ENCODE results near the gene SEC31A.
"Not testable (repeated sequence)": the region's sequence is repeated elsewhere in the genome, so short reads cannot be mapped to it uniquely, and the experiment has no call there.

The SEC31A gene

DNA sequence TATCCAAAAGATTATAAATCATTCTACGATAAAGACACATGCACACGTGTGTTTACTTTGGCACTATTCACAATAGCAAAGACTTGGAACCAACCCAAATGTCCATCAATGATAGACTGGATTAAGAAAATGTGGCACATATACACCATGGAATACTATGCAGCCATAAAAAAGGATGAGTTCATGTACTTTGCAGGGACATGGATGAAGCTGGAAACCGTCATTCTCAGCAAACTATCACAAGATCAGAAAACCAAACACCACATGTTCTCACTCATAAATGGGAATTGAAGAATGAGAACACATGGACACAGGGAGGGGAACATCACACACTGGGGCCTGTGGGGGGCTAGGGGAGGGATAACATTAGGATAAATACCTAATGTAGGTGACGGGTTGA is 57.9 kb downstream of the SEC31A start:
- H3K36me3 ChIP-seq (ENCODE audit: control insufficient read depth in 2 of 2, insufficient read depth in 1 of 2, low read length in 2 of 2), result peaks cover 3 to 36% of the 10 kb centered on the region in 2 experiments; a peak in 2 of 3 replicates
- H3K9me3 ChIP-seq (ENCODE audit: control insufficient read depth, insufficient read depth, low read depth, low read length); CTCF ChIA-PET; POLR2A ChIA-PET; H3K4me3 ChIP-seq (ENCODE audit: low read depth, low read length); H3K27ac ChIP-seq (ENCODE audit: extremely low read depth, low read depth, low read length); H3K4me1 ChIP-seq (ENCODE audit: control insufficient read depth, insufficient read depth, low read length): not testable (repeated sequence)
- peak; percentile 96 for TF ChIP-seq ZNF146 (tag by site-specific recombination; IDR thresholded peaks at IDR 0.05)
- TF ChIP-seq, protein P1, sequence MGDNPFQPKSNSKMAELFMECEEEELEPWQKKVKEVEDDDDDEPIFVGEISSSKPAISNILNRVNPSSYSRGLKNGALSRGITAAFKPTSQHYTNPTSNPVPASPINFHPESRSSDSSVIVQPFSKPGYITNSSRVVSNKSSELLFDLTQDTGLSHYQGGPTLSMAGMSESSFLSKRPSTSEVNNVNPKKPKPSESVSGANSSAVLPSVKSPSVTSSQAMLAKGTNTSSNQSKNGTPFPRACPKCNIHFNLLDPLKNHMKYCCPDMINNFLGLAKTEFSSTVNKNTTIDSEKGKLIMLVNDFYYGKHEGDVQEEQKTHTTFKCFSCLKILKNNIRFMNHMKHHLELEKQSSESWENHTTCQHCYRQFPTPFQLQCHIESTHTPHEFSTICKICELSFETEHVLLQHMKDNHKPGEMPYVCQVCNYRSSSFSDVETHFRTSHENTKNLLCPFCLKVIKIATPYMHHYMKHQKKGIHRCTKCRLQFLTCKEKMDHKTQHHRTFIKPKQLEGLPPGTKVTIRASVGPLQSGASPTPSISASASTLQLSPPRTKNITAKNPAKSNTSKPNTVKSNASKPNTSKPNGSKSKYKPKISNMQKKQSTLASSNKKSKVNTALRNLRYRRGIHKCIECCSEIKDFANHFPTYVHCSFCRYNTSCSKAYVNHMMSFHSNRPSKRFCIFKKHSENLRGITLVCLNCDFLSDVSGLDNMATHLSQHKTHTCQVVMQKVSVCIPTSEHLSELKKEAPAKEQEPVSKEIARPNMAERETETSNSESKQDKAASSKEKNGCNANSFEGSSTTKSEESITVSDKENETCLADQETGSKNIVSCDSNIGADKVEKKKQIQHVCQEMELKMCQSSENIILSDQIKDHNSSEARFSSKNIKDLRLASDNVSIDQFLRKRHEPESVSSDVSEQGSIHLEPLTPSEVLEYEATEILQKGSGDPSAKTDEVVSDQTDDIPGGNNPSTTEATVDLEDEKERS (tag by site-specific recombination; IDR thresholded peaks at IDR 0.05), result 0 out of 2 replicates have a peak, but pooled peaks have one; percentile 78

DNA sequence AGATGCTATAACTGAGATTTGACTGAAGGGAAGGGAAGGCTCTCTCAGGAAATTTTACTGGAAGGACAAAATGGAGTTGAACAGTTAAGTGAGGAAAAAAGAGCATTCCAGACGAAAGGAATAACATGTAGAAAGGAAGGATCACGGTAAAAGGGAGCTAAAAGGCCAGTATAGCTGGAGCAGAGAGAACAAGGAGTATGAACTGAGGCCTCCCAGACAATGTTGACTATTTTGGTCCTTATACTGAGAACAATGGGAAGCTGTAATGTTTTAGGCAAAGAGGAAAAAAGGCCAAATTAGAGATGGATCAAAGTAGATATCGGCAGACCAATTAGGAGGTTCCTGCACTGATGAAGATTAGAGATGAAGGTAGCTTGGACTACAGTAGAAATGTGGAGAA is 65.5 kb downstream of the SEC31A start:
- H3K27ac ChIP-seq (ENCODE audit: extremely low read depth, low read depth, low read length), result no peak overlapping the region
- no peak overlapping the region for H3K4me3 ChIP-seq (ENCODE audit: low read depth, low read length)
- peaks cover 31 to 81% of the 10 kb centered on the region in 2 experiments for H3K36me3 ChIP-seq (ENCODE audit: control insufficient read depth in 2 of 2, insufficient read depth in 1 of 2, low read length in 2 of 2)
- no peaks in the 10 kb centered on the region for H3K4me1 ChIP-seq (ENCODE audit: control insufficient read depth, insufficient read depth, low read length)
- H3K9me3 ChIP-seq (ENCODE audit: control insufficient read depth, insufficient read depth, low read depth, low read length), result no peaks in the 10 kb centered on the region
- CTCF ChIA-PET, result no interaction called here
- POLR2A ChIA-PET, result no interaction called here
- TF ChIP-seq, protein P2, sequence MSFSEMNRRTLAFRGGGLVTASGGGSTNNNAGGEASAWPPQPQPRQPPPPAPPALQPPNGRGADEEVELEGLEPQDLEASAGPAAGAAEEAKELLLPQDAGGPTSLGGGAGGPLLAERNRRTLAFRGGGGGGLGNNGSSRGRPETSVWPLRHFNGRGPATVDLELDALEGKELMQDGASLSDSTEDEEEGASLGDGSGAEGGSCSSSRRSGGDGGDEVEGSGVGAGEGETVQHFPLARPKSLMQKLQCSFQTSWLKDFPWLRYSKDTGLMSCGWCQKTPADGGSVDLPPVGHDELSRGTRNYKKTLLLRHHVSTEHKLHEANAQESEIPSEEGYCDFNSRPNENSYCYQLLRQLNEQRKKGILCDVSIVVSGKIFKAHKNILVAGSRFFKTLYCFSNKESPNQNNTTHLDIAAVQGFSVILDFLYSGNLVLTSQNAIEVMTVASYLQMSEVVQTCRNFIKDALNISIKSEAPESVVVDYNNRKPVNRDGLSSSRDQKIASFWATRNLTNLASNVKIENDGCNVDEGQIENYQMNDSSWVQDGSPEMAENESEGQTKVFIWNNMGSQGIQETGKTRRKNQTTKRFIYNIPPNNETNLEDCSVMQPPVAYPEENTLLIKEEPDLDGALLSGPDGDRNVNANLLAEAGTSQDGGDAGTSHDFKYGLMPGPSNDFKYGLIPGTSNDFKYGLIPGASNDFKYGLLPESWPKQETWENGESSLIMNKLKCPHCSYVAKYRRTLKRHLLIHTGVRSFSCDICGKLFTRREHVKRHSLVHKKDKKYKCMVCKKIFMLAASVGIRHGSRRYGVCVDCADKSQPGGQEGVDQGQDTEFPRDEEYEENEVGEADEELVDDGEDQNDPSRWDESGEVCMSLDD (tag by site-specific recombination; IDR thresholded peaks at IDR 0.05), result no peak
- no peak for TF ChIP-seq ZNF423 (tag by site-specific recombination; IDR thresholded peaks at IDR 0.05)
- TF ChIP-seq, protein P3, sequence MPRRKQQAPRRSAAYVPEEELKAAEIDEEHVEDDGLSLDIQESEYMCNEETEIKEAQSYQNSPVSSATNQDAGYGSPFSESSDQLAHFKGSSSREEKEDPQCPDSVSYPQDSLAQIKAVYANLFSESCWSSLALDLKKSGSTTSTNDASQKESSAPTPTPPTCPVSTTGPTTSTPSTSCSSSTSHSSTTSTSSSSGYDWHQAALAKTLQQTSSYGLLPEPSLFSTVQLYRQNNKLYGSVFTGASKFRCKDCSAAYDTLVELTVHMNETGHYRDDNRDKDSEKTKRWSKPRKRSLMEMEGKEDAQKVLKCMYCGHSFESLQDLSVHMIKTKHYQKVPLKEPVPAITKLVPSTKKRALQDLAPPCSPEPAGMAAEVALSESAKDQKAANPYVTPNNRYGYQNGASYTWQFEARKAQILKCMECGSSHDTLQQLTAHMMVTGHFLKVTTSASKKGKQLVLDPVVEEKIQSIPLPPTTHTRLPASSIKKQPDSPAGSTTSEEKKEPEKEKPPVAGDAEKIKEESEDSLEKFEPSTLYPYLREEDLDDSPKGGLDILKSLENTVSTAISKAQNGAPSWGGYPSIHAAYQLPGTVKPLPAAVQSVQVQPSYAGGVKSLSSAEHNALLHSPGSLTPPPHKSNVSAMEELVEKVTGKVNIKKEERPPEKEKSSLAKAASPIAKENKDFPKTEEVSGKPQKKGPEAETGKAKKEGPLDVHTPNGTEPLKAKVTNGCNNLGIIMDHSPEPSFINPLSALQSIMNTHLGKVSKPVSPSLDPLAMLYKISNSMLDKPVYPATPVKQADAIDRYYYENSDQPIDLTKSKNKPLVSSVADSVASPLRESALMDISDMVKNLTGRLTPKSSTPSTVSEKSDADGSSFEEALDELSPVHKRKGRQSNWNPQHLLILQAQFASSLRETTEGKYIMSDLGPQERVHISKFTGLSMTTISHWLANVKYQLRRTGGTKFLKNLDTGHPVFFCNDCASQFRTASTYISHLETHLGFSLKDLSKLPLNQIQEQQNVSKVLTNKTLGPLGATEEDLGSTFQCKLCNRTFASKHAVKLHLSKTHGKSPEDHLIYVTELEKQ (tag by site-specific recombination; IDR thresholded peaks at IDR 0.05; ENCODE audit: borderline replicate concordance), result no peak
- TF ChIP-seq, protein P4, sequence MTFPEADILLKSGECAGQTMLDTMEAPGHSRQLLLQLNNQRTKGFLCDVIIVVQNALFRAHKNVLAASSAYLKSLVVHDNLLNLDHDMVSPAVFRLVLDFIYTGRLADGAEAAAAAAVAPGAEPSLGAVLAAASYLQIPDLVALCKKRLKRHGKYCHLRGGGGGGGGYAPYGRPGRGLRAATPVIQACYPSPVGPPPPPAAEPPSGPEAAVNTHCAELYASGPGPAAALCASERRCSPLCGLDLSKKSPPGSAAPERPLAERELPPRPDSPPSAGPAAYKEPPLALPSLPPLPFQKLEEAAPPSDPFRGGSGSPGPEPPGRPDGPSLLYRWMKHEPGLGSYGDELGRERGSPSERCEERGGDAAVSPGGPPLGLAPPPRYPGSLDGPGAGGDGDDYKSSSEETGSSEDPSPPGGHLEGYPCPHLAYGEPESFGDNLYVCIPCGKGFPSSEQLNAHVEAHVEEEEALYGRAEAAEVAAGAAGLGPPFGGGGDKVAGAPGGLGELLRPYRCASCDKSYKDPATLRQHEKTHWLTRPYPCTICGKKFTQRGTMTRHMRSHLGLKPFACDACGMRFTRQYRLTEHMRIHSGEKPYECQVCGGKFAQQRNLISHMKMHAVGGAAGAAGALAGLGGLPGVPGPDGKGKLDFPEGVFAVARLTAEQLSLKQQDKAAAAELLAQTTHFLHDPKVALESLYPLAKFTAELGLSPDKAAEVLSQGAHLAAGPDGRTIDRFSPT (tag by site-specific recombination; IDR thresholded peaks at IDR 0.05), result no peak
- no peak for TF ChIP-seq ZNF792 (tag by site-specific recombination; IDR thresholded peaks at IDR 0.05)
- TF ChIP-seq, protein P5, sequence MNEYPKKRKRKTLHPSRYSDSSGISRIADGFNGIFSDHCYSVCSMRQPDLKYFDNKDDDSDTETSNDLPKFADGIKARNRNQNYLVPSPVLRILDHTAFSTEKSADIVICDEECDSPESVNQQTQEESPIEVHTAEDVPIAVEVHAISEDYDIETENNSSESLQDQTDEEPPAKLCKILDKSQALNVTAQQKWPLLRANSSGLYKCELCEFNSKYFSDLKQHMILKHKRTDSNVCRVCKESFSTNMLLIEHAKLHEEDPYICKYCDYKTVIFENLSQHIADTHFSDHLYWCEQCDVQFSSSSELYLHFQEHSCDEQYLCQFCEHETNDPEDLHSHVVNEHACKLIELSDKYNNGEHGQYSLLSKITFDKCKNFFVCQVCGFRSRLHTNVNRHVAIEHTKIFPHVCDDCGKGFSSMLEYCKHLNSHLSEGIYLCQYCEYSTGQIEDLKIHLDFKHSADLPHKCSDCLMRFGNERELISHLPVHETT (tag by site-specific recombination; IDR thresholded peaks at IDR 0.05), result no peak
- TF ChIP-seq, protein P6, sequence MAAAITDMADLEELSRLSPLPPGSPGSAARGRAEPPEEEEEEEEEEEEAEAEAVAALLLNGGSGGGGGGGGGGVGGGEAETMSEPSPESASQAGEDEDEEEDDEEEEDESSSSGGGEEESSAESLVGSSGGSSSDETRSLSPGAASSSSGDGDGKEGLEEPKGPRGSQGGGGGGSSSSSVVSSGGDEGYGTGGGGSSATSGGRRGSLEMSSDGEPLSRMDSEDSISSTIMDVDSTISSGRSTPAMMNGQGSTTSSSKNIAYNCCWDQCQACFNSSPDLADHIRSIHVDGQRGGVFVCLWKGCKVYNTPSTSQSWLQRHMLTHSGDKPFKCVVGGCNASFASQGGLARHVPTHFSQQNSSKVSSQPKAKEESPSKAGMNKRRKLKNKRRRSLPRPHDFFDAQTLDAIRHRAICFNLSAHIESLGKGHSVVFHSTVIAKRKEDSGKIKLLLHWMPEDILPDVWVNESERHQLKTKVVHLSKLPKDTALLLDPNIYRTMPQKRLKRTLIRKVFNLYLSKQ (tag by site-specific recombination; IDR thresholded peaks at IDR 0.05; ENCODE audit: borderline replicate concordance), result no peak
- TF ChIP-seq ZNF248 (tag by site-specific recombination; IDR thresholded peaks at IDR 0.05), result no peak
- no peak for TF ChIP-seq ZNF223 (tag by site-specific recombination; IDR thresholded peaks at IDR 0.05)
- TF ChIP-seq, protein P7, sequence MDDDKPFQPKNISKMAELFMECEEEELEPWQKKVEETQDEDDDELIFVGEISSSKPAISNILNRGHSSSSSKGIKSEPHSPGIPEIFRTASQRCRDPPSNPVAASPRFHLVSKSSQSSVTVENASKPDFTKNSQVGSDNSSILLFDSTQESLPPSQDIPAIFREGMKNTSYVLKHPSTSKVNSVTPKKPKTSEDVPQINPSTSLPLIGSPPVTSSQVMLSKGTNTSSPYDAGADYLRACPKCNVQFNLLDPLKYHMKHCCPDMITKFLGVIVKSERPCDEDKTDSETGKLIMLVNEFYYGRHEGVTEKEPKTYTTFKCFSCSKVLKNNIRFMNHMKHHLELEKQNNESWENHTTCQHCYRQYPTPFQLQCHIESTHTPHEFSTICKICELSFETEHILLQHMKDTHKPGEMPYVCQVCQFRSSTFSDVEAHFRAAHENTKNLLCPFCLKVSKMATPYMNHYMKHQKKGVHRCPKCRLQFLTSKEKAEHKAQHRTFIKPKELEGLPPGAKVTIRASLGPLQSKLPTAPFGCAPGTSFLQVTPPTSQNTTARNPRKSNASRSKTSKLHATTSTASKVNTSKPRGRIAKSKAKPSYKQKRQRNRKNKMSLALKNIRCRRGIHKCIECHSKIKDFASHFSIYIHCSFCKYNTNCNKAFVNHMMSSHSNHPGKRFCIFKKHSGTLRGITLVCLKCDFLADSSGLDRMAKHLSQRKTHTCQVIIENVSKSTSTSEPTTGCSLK (tag by site-specific recombination; IDR thresholded peaks at IDR 0.05), result no peak
- no peak for TF ChIP-seq ZBTB8A (tag by site-specific recombination; IDR thresholded peaks at IDR 0.05)
- no peak for TF ChIP-seq ZNF146 (tag by site-specific recombination; IDR thresholded peaks at IDR 0.05)
- no peak for TF ChIP-seq ZNF843 (tag by site-specific recombination; IDR thresholded peaks at IDR 0.05)
